Immature natural killer cell (primary cell): Measurements from ENCODE around the gene EPN2. TPM values are rescaled to one million over a fixed set of nuclear protein-coding genes. Genes with fewer than 3 reads are reported as not detected.
"Not testable (repeated sequence)": the region's sequence is repeated elsewhere in the genome, so short reads cannot be mapped to it uniquely, and the experiment has no call there.

ENCODE experiments used
- DNase-seq, 3 donors: peaks; one replicate each; pipeline ENCODE4 v3.0.0; 2022; ENCODE audit warnings: mixed read lengths in 1 of 3
- H3K27ac Mint-ChIP-seq, 6 donors: one replicate each; pipeline ENCODE4 v1.8.0; 2020; ENCODE audit warnings: mixed read lengths in 6 of 6, mild to moderate bottlenecking in 5 of 6, inconsistent platforms in 4 of 6, moderate library complexity in 3 of 6
- H3K27me3 Mint-ChIP-seq, 3 donors: one replicate each; pipeline ENCODE4 v1.8.0; 2020 to 2021; ENCODE audit warnings: low read depth in 3 of 3, mild to moderate bottlenecking in 3 of 3, mixed read lengths in 3 of 3, moderate library complexity in 3 of 3, inconsistent platforms in 1 of 3
- H3K36me3 Mint-ChIP-seq, 3 donors: one replicate each; pipeline ENCODE4 v1.8.0; 2020; ENCODE audit warnings: mixed read lengths in 3 of 3, inconsistent platforms in 2 of 3, mild to moderate bottlenecking in 2 of 3
- H3K4me1 Mint-ChIP-seq, 2 donors: one replicate each; pipeline ENCODE4 v1.8.0; 2020; ENCODE audit warnings: inconsistent platforms in 2 of 2, mild to moderate bottlenecking in 2 of 2, mixed read lengths in 2 of 2, moderate library complexity in 1 of 2
- H3K4me3 Mint-ChIP-seq, 5 donors: one replicate each; pipeline ENCODE4 v1.8.0; 2020; ENCODE audit warnings: mild to moderate bottlenecking in 5 of 5, mixed read lengths in 5 of 5, inconsistent platforms in 3 of 5, moderate library complexity in 3 of 5
- H3K9me3 Mint-ChIP-seq, 6 donors: one replicate each; pipeline ENCODE4 v1.8.0; 2020; ENCODE audit warnings: mild to moderate bottlenecking in 6 of 6, mixed read lengths in 6 of 6, inconsistent platforms in 4 of 6, moderate library complexity in 3 of 6
- polyA plus RNA-seq, 3 donors: library from polyadenylated mRNA; unstranded; fragments of 300-500 nt; fragmentation: Illumina TruSeq; gene quantifications; one replicate each; pipeline ENCODE4 v1.2.3, GENCODE V29; 2021

EPN2 gene
- polyA plus RNA-seq, 3 donors from 2014 or later: 0.84 to 8.1 TPM; not detected in 1

DNA sequence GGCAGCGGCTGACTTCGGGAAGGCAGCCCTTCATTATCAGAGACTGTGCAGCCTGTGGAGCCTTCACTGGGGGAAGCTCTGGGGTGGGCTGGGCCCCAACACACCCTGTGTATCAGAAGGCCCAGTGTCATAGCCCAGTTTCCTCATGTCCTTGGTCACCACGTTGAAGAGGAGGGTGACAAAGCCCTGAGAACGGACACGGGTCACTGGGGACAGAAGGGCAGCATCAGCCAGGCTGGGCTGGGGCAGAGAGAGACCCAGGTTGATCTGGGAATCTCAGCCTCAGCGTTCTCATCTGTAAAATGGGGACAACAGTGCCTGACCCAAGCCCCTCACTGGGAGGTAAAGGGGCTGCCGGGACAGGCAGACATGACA, 106.1 kb downstream of the EPN2 start:
- H3K27me3 Mint-ChIP-seq: peaks cover 0 to 10% (median 2%) of the 10 kb centered on the region in 3 donors

DNA sequence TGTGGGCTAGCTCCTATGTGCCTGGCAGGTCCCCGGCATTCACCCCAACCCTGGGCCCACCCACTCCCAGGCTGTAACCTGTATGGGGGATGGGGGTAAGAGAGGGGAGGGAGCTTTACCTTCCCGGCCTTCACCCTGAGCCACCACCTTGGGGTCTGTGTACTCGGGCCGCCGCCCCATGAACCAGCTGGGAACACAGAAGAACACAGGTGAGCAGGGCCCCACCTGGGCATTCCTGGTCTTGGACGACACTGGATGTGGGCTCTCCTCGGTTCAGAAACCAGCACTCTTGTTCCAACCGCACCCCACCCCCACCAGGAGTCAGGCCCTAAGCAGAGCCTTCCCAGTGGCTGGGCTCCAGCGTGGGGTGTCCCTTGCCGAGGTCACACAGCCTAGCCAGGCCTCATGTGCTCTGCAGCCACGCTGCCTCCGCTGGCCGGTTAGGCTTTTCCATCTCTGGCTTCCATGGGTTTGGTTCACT, 106.5 kb downstream of the EPN2 start:
- Mint-ChIP-seq H3K9me3 (no peaks in the 10 kb centered on the region), H3K36me3 (peaks cover 0 to 3% (median 0%) of the 10 kb centered on the region in 3 donors), H3K4me3 (no peak overlapping the region), H3K27me3 (peaks cover 0 to 10% (median 2%) of the 10 kb centered on the region in 3 donors), H3K4me1 (no peaks in the 10 kb centered on the region), H3K27ac (no peak overlapping the region)
- DNase-seq: no peak

More for the DNA sequence above, 106.1 kb downstream of the EPN2 start:
- no peaks in the 10 kb centered on the region for H3K4me1 Mint-ChIP-seq
- peaks cover 0 to 3% (median 0%) of the 10 kb centered on the region in 3 donors for H3K36me3 Mint-ChIP-seq
- H3K9me3 Mint-ChIP-seq: no peaks in the 10 kb centered on the region
- H3K27ac Mint-ChIP-seq: no peak overlapping the region
- H3K4me3 Mint-ChIP-seq: no peak overlapping the region
- DNase-seq: no peak

DNA sequence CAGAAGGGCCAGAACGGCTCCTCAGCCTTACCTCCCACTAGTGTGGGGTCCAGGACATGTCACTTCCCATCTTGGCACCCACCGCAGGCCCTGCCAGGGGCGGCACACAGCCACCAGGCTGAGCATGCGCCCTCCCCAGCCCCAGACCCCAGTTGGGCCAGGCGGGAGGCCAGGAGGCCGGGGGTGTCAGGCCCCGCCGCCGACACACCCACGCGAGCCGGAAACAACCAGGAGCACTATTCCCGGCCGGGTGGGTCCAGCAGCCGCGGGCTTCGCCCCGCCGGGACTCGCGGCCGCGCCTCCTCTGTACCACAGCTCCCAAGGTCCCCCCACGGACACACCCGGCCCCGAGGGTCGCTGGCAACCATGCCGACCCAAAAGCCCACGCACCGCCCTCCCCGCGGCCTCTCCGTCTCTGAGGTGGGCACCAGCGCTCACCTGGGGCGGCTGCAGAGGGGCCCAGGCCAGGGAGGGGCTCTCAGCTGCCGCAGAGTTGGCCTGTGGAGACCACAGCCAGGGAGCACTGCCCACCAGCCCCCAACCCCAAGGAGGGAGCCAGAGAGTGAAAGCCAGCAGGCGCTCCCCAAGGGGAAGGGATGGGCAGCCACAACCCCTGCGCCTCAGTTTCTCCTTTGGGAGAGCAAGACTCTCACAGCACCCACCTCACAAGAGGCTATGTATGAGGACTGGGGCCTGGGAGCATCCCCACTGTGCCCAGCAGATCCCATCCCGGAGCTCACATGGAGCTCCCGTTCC, 107.3 kb downstream of the EPN2 start:
- Mint-ChIP-seq H3K36me3 (peaks cover 0 to 3% (median 0%) of the 10 kb centered on the region in 3 donors), H3K27ac (no peak overlapping the region)

DNA sequence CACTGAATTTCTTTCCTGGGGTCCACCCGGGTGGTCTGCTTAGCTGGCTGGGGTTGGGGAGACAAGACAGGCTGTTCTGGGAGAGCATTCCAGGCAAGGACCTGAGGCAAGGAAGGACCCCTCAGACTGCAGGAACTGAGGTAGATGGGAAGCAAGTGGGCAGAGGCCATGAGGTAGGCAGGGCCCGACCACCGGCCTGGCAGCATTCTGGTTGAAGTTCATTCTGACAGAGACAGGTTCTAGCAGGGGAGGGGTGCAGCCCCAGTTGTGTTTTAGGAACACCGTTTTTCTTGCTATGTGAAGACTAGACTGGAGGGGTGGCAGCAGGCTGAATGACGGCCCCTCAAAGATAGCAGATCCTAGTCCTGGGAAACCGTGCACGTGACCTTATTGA, 107.9 kb downstream of the EPN2 start:
- H3K27ac Mint-ChIP-seq: no peak overlapping the region
- H3K4me1 Mint-ChIP-seq: no peaks in the 10 kb centered on the region
- H3K27me3 Mint-ChIP-seq: peaks cover 0 to 10% (median 2%) of the 10 kb centered on the region in 3 donors
- DNase-seq: no peak
- H3K4me3 Mint-ChIP-seq: no peak overlapping the region
- no peaks in the 10 kb centered on the region for H3K9me3 Mint-ChIP-seq
- peaks cover 0 to 3% (median 0%) of the 10 kb centered on the region in 3 donors for H3K36me3 Mint-ChIP-seq

More for the DNA sequence above, 107.3 kb downstream of the EPN2 start:
- no peak for DNase-seq
- Mint-ChIP-seq H3K4me3 (no peak overlapping the region), H3K27me3 (peaks cover 0 to 10% (median 2%) of the 10 kb centered on the region in 3 donors), H3K4me1 (no peaks in the 10 kb centered on the region), H3K9me3 (no peaks in the 10 kb centered on the region)

DNA sequence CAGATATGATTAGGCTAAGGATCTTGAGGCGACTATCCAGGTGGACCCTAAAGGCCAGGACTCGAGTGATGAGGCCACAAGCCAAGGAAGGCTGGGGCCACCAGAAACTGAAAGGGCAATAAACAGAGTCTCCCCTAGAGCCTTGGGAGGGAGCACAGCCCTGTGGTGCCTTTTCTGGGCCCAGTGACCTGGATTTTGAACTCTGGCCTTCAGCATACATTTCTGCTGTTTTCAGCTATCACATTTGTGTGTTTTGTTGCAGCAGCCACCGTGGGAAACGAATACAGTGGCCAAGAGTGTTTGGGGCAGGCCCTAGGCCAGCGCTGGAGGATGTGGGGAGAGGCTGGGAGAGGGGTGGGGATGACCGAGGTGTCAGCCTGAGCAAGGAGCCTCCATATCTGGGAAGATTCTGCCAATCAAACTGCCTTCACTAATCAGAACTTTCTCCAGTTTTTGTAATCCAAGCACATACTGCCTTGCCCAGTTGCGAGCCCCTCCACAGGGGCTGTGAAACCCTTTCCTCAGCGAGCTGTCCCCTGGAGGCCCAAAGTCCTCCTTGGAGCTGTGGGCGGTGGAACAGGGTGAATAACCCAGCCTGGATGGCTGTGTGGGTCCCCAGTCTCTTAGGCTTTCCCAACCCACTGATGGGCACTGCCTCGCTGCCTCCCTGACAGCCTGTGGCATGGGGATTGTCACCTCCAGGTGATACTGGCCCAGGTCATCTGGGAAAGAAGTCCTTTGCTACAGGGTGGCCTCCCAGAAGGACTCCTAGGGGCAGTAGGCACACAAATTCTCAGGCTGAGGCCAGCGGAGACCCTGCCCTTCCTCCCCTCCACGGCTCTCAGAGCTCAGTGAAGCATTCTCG, 108.6 kb downstream of the EPN2 start:
- Mint-ChIP-seq H3K27me3 (peaks cover 0 to 8% (median 2%) of the 10 kb centered on the region in 3 donors), H3K36me3 (peaks cover 0 to 3% (median 0%) of the 10 kb centered on the region in 3 donors), H3K27ac (no peak overlapping the region), H3K4me1 (no peaks in the 10 kb centered on the region), H3K4me3 (no peak overlapping the region), H3K9me3 (no peaks in the 10 kb centered on the region)
- DNase-seq: no peak

DNA sequence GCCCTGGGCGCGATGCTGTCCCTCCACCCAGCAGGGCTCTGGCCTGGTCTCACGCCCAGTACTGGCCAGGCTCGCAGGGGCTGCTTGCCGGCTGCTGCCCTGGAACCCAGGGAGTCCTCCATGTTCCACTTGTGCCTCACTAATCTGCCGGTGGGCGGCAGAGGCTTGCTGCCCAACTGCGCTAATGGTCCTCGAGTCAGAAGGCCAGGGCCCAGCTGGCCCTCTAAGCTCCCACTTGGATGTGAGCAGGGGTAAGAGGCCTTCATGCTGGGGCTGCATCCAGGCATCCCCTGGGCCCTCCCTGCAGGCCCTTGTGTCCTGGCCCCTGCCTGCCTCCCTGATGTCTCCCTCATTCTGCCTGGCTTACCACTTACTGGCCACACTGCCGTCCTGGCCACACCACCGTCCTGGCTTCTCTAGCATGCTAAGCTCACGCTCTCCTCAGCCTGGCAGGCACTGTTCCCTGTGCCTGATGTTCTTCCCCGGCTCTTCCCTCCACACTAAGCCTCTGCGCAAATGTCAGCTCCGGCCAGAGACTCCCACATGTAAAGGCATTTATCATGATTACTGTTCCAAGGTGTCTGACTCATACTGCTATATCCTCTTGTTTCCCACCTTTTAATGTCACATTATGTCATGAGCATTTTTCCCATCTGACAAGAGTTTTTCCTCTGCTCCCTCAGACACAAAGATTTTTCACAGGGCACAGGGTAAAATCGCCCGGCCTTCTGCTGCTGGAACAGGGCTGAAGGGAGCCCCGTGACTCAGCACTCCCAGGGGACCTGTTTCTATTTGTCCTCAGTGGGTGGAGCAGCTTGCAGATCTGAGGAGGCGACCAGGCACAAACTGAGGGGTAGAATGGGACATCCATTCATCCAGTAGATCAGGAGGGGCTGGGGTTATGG, 109.4 kb downstream of the EPN2 start:
- no peak overlapping the region for H3K4me3 Mint-ChIP-seq
- no peak for DNase-seq
- H3K9me3 Mint-ChIP-seq: no peaks in the 10 kb centered on the region
- H3K27me3 Mint-ChIP-seq: peaks cover 0 to 7% (median 2%) of the 10 kb centered on the region in 3 donors
- peaks cover 0 to 3% (median 0%) of the 10 kb centered on the region in 3 donors for H3K36me3 Mint-ChIP-seq
- H3K27ac Mint-ChIP-seq: no peak overlapping the region
- no peaks in the 10 kb centered on the region for H3K4me1 Mint-ChIP-seq

DNA sequence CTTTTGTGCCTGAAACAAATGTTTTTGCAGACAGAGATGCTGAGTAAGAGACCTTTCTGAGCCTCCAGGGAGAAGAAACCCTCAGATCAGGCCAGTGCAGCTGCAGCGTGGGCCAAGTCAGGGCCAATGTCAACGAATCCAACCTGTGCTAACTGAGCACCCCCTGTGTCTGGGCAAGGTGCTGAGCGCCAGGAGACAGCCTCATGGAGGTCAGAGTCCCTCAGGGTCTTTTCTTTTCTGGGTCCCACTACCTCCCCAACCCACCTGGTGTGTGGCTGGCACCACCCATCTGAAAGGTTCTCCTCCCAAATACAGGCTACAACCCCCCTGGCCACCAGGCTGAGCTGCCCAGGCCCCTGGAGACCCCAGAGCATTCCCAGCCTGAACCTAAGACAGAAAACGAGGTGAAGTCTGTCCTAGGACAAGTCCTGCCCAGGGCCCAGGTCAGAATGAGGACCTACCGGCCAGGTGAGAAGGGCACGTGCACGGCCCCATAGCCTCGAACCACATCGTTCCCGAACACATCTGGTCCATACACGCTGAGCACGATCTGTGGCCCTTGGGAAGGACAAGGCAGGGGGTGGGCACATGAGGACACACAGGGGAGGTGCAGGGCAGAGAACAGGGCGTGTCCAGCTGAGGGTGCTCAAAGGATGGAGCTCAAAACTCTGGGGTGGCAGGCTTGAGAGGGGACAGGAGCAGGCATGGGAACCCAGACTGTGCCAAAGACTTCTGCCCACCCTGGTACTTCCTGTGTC, 110.3 kb downstream of the EPN2 start:
- H3K27ac Mint-ChIP-seq: no peak overlapping the region
- no peaks in the 10 kb centered on the region for H3K9me3 Mint-ChIP-seq
- no peak overlapping the region for H3K4me3 Mint-ChIP-seq
- H3K4me1 Mint-ChIP-seq: no peaks in the 10 kb centered on the region
- peaks cover 0 to 8% (median 0%) of the 10 kb centered on the region in 3 donors for H3K27me3 Mint-ChIP-seq
- H3K36me3 Mint-ChIP-seq: peaks cover 0 to 3% (median 2%) of the 10 kb centered on the region in 3 donors
- DNase-seq: no peak

DNA sequence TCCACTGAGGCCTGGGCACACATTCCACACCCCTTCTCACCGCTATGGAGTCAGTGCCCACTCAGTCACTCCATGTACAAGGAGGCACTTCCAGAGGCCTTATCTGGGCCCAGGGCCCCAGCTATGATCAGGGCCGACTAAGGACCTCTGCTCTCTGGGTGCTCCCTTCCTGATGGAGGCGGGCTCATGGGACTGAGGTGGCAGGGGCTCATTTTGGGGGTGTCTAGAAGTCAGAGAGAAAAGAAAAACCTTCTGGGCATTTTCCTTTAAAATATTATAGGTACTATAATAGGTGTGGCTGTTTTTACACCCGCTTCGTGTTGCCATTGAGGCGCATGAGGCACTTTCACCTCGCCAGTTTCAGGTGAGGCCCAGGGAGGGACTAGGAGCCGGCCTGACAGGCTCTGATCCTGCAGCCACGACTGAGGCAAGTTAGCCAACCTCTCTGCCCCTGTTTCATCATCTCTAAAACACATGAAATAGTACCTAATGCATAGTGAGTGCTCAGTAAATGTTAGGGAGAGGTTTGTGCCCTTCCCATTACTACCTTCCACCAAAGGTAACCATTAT, 111.0 kb downstream of the EPN2 start:
- Mint-ChIP-seq H3K27me3 (peaks cover 0 to 8% (median 0%) of the 10 kb centered on the region in 3 donors), H3K27ac (no peak overlapping the region), H3K36me3 (peaks cover 0 to 3% (median 2%) of the 10 kb centered on the region in 3 donors), H3K4me3 (no peak overlapping the region), H3K4me1 (no peaks in the 10 kb centered on the region), H3K9me3 (no peaks in the 10 kb centered on the region)
- no peak for DNase-seq

DNA sequence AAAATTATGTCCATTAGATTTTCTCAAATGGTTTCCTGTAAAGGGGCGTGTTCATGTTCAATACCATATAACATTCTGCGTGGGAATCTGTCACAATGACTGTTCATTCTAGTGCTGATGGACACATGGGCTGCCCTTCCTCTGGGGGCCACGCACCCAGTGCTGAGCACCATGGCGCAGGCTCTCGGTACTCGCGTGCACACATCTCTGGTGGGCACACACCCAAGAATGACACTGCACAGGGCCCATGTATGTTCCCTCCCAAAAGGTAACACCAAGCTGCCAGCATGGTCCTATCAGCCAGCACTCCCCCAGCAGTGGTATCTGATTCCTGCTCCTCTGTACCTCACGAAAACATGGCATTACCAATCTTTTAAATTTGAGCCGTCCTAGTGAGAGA, 111.6 kb downstream of the EPN2 start:
- Mint-ChIP-seq H3K4me3 (no peak overlapping the region), H3K27ac (no peak overlapping the region), H3K9me3 (no peaks in the 10 kb centered on the region), H3K36me3 (peaks cover 0 to 3% (median 2%) of the 10 kb centered on the region in 3 donors), H3K4me1 (no peaks in the 10 kb centered on the region), H3K27me3 (peaks cover 0 to 8% (median 0%) of the 10 kb centered on the region in 3 donors)
- no peak for DNase-seq

DNA sequence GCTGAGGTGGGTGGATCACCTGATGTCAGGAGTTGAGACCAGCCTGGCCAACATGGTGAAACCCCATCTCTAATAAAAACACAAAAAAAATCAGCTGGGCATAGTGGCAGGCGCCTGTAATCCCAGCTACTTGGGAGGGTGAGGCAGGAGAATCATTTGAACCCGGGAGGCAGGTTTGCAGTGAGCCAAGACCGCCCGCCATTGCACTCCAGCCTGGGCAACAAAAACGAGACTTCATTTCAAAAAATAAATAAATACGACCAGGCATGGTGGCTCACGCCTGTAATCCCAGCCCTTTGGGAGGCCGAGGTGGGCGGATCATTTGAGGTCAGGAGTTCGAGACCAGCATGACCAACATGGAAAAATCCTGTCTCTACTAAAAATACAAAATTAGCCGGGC, 116.2 kb downstream of the EPN2 start:
- H3K4me1 Mint-ChIP-seq, H3K9me3 Mint-ChIP-seq, H3K27me3 Mint-ChIP-seq, H3K27ac Mint-ChIP-seq, H3K4me3 Mint-ChIP-seq, DNase-seq: not testable (repeated sequence)
- peaks cover 0 to 20% (median 4%) of the 10 kb centered on the region in 3 donors for H3K36me3 Mint-ChIP-seq

DNA sequence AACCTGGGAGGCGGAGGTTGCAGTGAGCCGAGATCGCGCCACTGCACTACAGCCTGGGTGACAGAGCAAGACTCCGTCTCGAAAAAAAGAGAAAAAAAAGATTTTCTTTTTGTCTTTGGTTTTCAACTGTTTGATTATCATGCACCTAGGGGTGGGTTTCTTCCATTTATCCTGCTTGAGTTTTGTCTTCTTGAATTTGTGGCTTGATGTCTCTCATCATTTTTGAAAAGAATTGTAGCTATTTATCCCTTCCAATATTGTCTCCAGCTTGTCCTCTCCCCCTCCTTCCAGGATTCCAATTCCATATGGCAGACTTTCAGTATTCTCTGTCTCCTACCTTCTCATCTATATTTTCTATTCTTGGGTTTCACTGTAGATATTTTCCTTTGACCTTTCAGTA, 117.6 kb downstream of the EPN2 start:
- no peaks in the 10 kb centered on the region for H3K9me3 Mint-ChIP-seq
- DNase-seq: no peak
- H3K27me3 Mint-ChIP-seq: peaks cover 0 to 8% (median 5%) of the 10 kb centered on the region in 3 donors
- H3K4me1 Mint-ChIP-seq: no peaks in the 10 kb centered on the region
- no peak overlapping the region for H3K27ac Mint-ChIP-seq
- peaks cover 0 to 20% (median 11%) of the 10 kb centered on the region in 3 donors for H3K36me3 Mint-ChIP-seq
- H3K4me3 Mint-ChIP-seq: no peak overlapping the region

DNA sequence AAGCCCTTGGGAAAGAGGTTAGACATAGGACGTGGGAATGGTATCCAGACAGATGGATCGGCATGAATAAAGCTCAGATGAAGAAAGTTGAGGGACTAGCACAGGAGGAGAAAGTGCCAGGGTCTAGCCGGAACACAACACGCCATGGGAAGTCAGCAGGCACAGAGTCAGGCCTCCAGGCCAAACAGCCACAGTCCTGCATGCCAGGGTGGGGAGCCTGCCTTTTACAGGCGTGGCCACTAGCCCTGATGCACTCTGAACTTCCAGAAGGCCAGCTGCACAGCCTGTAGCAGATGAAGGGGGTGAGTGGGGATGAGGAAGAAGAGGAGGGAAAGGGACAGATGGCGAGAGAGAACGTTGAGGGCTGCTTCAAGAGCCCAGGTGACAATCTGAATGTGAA, 120.2 kb downstream of the EPN2 start:
- Mint-ChIP-seq H3K4me1 (peaks cover 9 to 10% of the 10 kb centered on the region in 2 donors), H3K4me3 (no peak overlapping the region), H3K36me3 (peaks cover 0 to 20% (median 8%) of the 10 kb centered on the region in 3 donors), H3K27ac (no peak overlapping the region), H3K9me3 (no peaks in the 10 kb centered on the region), H3K27me3 (peaks cover 3 to 14% (median 4%) of the 10 kb centered on the region in 3 donors)
- no peak for DNase-seq
